GM19467 (cell line): ENCODE results near the gene RFWD3.

Experiments used
- ATAC-seq: cut with Tn5 transposase; IDR thresholded peaks from one replicate; pipeline ENCODE4 v1.9.1; 2021; ENCODE audit warnings: mild to moderate bottlenecking, moderate library complexity; ENCODE audit not compliant: unreplicated experiment

RFWD3 gene

DNA sequence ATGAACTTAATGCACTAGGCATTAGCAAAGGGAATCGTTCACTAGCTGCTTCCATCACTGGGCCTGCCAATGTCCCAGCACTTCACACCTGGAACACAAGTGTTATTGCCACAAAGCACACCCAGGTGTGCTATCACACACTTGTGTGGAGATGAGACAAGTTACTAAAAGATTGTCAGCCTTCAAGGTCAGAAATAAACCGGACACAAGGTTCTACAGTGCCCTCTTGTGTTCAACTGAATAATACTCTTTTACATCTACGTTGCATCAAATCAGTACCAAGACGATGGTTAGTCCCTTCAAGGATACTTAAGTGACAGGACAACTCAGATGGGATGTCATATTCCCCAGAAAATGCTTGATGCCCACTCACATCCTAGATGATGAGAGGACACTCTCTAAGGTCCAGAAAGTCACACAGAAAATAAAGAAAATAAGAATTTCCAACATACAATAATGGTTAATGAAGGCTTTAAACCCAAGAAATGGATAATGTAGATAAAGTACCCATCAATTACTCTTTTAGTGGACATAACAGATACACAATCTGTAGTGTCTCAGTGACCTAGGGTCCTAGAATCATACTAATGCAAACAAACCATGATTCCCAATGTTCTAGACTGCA, 43.4 kb downstream of the RFWD3 start:
- ATAC-seq = no peak

DNA sequence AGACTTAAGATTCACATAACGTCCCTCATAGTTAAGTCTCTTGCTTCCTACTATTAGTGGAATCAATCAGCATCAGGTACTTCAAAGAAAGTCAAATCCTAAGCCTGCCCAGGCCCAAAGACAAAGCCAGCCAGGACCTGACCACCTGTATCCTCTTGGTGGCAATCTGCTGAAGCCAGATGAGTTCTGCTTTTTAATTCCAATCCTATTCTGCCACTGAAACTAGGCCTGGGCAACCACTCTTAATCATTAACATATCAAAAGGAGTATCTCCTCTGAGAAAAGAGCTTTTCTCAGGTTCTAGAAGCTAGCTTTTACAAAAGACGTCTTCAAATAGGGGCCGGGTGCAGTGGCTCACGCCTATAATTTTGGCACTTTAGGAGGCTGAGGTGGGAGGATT, 44.7 kb downstream of the RFWD3 start:
- ATAC-seq = no peak

DNA sequence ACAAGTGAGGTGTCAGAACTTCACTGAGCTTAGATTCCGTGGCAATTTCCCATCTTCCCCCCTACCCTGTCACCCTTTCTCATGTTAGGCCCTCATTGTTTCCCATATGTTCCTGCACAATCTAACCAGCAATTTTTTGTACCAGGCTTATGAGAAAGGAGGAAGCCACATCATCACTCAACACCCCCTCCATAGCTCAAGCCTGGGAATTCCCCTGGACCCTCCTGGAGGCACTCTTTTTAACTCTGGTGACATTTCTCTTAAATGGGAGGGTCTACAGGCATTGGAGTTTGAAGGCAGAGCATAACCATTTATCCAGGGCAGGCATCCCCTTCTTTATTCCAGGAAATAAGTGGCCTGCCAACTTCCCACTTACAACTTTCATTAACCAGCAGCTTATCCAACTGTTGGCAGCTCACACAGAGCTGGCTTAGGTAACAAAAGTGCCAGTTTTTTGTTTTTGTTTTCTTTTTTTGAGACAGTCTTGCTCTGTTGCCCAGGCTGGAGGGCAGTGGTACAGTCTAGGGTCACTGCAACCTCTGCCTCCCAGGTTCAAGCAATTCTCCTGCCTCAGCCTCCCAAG, 49.4 kb downstream of the RFWD3 start:
- ATAC-seq = no peak

DNA sequence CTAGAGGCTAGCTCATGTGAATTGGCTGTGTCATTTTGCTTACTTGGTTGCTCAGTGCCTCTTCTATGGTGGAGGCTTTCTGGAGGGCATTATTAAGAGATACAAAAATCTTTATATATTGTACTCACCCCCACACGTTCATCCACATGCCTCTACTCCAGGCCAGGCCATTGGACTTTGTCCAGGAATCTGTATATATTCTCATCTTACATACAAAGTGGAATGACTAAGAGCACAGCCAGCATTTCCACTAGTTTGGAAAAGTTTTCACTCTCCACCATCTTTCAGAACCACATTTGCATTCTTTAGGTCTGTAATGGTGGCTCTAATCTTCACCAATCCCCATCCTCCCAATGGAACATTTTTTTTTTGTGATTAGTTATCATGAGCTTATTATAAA, 55.0 kb downstream of the RFWD3 start:
- no peak for ATAC-seq

DNA sequence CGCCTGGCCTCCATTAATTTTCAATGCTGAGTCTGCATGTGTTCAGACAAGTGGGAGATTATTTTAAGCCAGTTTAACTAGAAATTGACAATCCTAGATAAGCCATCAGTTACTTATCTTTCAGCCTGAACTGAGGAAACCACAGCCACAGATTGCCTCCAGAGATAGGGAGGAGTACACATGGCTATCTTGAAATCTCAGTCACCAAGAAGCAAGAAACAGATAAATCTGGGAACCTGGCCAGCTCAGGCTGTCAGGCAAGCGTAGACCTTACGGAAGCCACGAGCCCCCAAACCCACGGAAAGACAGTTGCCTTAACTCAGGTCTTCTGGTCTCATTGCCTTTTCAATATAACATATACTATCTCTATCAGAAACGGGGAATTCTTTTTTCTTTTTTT, 57.7 kb downstream of the RFWD3 start:
- ATAC-seq = no peak

DNA sequence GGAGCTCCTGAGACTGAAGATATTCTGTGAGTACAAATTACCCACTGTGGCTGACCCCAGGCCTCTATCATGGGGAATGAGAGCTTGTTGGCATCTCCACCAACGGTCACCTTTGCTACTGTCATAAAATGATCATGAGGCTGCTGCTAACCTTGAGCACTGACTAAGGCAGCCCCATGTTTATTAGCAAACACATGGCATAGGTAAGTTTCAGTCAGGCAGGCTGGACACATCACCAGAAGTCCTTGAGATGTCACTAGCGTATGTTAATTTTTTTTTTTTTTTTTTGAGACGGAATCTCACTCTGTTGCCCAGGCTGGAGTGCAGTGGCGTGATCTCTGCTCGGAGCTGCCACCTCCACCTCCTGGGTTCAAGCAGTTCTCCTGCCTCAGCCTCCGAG, 58.3 kb downstream of the RFWD3 start:
- no peak for ATAC-seq

DNA sequence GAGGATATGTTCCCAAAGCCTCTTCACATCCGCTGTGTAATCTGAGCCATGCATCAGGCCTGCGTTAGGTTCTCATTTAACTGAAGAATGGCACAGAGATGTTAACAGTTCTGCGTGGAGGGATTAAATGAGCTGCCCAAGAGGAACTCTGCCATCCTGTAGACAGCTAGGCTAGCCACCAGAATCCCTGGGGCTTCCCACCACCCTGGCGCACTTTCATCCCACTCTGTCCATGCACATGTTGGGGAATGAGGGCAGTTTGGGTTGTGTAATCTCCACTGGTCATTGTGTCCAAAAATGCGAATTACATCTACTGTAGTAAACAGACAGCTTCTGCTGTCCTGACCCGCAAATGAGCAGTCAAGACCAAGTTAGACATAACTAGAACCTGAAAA, 58.7 kb downstream of the RFWD3 start:
- no peak for ATAC-seq

DNA sequence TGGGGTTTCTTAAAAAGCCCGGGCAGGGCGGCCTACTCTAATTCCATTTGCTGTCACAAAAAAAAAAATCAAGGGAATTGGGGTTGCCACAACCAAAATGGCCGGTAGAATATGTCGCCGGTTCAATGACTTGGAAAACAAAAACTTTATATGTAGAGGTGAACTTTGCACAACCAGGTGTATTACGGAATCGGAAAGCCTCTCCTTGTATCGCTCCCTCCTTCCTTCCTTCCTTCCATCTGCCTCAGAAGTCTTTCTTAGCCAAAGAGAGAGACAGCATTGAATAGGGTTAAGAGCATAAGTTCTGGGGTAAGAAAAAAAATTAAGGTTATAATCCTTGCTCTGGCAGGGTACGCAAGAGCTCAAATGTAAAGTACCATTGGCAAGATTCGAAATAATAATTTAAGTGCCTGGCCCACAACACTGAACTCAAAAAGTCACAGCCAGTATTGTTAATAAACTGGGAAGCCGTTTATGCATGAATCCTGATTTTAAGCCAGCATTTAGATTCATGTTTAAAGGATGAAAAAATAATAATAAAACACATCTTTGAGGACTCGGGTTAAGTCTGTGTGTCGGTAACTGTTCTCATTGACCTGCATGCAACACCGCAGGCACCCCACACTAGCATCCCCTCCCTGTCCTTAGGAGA, 59.2 kb downstream of the RFWD3 start:
- peak; percentile 17 for ATAC-seq

DNA sequence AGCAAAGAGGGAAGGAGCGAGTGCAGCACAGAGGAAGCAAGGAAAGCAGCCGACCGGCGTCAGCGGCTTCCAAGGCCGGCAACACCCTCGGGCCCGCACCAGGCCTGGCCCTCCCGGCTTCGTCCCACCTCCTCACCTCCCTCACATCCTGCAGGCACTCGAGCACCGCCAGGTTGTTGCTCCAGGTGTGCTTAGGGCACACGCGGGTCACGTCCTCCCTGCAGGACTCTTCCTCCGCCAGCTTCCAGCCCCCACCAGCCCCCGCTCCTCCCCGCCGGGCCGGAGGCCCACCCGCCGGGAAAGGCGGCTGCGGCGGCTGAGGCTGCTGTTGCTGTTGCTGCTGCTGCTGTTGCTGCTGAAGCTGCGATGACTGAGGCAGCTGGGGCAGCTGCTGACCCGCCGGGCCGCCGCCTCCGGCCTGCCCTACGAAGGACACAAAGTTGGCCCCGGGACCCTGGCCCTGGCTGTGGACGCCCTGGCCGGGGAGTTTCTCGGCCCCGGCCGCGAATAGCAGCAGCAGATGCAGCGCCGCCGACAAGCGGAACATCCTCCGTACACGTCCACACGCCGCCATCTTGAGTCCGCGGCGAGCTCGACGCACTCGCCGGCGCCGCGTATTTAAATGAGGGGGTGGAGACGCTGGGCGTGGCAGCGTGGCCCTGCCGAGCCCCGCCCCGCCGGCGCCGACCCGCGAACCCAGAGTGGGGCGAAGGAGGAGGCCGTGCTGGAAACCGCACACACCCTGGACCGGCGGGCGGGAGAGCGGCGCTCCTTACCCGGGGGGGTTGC, 60.0 kb downstream of the RFWD3 start, which contains the start of gene GLG1:
TSS of gene GLG1 (minus strand) at position 594 of the 789 bp plus-strand sequence. CDS start at position 574, 20 bp downstream.
- ATAC-seq = peak; percentile 93

DNA sequence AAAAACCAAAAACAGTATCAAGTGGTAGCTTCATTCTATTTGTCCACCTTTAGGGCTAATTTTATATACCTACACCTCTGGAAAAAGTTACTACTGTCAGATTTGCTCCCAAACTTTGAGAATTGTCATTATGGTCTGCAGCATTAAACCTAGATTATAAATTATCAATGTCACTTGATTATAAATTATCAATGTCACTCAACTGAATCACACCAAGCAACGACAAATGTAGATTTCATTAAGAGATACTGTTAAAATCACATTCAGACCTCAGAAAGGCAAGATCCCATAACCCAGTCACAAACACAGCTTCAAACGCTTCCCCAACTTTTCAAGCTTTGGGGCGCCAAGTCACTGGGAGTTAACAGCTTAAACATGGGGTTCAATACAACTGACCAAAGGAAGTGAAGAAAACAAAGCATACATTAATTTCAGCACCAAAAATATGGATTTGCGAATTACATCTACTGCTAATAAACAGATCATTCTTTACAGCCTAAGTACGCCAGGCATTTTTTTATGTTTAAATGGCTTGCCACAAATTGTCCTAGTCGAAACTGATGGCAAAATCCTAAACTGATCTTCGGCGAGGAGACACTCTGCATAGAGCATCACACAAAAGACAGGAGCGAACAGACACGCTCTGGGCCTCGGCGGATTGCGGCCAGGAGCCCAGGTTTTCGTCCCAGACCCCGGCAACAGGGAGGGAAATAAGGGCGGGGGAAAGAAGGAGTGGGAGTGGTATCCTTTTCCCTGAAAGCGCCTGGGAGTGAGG, 60.7 kb downstream of the RFWD3 start:
- ATAC-seq = no peak

DNA sequence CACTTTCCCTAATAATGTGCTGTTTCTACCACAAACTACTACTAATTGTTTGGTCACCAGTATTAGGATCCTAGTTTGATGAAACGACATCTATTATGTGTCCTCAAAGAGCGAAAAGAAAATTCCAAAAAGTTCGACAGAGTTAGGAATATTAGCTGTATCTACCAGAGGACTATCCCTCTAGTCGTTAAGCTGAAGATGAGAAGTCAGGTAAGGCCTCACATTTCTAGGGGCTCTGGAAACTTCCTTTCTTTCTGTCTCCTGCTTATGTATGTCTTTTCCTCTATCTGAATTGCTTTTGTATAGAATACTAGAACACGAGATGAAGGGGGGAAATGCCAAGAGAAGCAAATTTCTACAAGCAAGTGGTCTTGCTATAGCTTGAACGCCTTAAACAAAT, 61.3 kb downstream of the RFWD3 start:
- ATAC-seq = no peak

DNA sequence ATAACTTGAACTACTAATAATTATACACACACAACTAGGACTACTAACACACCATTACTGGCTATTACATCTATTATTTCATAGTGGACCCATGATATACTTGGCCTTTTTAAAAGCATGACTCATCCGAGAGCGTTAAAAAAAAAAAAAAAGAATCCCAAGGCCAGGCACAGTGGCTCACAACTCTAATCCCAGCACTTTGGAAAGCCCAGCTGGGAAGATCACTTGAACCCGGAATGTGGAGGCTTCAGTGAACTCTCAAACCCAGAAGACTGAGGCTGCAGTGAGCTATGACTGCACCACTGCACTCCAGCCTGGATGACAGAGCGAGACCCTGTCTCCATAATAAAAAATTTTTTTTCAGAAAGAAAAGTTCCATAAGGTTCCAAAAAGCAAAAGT, 62.8 kb downstream of the RFWD3 start:
- no peak for ATAC-seq

DNA sequence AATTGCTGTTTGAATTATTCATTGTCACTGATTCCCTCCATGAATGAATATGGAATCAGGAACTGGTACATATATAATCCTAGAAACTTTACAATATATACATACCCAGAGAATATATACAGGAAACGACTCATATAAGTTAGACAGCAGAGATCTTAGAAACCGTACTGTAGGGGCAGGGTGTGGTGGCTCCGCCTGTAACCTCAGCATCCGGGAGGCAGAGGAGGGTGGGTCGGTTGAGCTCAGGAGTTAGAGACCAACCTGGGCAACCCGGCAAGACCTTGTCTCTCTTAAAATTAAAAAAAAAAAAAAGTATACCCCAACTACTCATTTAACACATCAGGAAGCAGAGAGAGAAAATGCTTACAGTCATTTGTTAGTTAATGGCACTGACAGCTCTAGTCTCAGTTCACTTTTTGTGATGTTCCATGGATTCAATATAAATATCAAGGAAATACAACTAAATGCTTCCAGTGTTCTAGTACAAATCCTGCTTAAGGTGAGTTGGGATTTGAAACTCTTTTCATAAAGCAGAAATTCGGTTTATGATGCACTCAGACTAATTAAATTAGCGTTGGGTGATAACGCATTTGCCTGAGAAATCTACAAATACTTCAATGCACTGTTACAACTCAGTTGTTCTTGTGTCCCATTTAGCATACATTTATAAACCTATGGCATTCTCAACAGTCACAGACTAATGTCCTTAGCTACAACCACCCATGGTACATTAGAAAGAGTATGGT, 65.4 kb downstream of the RFWD3 start:
- ATAC-seq = no peak

DNA sequence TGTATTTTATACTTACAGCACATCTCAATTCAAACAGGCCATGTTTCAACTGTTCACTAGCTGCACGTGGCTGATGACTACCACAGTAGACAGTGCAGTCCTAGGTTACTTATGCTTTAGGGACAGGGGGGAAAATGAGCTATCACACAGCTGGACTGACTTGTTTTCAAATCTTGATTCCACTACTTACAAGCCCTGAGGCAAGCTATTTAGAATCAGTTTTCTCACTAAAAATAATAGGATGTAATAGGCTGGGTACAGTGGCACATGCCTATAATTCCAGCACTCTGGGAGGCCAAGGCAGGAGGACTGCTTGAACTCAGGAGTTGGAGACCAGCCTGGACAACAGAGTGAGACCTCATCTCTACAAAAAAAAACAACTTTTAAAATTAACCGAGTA, 70.1 kb downstream of the RFWD3 start:
- no peak for ATAC-seq

DNA sequence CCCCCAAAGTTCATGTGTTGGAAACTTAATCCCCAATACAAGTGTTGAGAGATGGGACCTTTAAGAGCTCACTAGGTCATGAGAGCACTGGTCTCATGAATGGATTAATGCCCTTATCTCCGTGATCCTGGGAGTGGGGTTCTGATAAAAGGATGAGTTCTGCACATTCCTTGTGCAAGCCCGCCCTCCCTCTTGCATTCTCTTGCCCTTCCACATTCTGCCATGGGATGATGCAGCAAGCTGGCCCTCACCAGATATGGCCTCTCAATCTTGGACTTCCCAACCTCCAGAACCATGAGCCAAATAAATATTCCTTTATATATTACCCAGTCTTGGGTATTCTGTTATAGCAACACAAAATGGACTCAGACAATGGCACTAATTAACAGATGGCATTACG, 73.8 kb downstream of the RFWD3 start:
- no peak for ATAC-seq

DNA sequence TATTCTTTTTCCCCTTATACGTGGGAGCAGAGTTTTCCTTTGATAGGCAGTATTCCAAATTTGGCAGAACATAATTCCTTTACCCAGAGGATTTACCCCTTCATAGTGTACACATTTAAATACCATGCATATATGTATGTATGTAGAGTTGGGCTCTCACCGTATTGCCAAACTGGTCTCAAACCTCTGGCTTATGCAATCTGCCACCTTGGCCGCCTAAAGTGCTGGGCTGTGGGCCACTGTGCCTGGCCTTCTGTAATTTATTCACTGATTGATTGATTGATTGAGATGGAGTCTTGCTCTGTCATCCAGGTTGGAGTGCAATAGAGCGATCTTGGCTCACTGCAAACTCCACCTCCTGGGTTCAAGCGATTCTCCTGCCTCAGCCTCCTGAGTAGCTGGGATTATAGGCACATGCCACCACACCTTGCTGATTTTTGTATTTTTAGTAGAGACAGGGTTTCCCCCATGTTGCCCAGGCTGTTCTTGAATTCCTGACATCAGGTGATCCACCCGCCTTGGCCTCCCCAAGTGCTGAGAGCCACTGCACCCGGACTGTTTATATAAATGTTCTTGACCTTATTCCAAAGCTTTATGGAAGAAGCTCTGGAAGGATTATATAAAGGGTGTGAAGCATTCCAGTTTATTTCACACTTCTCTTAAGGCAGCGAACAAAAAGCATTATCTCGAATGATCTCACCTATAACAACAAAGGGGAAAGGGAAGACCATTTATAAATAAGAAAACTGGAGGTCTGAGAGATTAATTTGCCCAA, 74.6 kb downstream of the RFWD3 start:
- no peak for ATAC-seq

DNA sequence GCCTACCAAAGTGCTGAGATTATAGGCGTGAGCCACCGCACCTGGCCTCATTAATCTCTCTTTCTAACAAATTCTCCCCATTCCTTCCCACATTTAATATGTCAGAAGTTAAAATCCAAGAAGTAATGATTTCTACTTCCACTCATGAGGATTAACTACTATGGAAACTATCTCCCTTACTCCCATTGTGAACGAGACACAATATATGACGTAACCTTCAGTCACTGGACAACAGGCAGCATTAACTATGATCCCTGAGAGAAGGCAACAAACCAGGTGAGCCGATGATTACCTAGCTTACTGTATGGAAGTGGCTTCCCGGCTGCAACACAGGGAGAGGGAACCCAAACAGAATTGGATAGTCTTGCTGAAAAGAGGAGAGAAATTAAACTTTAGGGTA, 79.7 kb downstream of the RFWD3 start:
- ATAC-seq = no peak

DNA sequence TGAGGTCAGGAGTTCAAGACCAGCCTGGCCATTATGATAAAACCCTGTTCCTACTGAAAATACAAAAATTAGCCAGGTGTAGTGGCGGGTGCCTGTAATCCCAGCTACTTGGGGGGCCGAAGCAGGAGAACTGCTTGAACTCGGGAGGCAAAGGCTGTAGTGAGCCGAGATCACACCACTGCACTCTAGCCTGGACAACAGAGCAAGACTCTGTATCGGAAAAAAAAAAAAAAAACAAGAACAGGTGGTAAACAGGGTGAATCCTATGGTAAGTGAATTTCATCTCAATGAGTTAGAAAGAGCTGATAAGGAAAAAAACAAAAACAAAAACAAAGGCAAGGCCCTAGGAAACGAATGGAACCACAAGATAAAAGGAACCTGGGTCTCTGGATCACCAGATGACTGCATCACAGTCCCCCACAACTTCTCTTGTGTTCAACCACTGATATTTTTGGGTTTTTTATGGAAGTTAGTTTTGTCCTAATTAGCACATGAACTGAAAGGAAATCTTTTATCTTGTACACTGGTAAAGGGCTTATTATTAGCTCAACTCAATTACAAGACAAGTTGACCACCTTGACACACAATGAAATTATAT, 80.7 kb downstream of the RFWD3 start:
- no peak for ATAC-seq
